Hepatic stellate cell (primary cell): Measurements from ENCODE around the gene DYNLT5.
"Not testable (repeated sequence)": the region's sequence is repeated elsewhere in the genome, so short reads cannot be mapped to it uniquely, and the experiment has no call there.

Experiments
- DNase-seq: peaks from one replicate; pipeline ENCODE4 v3.0.0; 2011; ENCODE audit warnings: low spot score

DYNLT5 gene

GRCh38 chr1:66750577-66750976, 1.7 kb upstream of the DYNLT5 start:
- DNase-seq: no peak

DNA sequence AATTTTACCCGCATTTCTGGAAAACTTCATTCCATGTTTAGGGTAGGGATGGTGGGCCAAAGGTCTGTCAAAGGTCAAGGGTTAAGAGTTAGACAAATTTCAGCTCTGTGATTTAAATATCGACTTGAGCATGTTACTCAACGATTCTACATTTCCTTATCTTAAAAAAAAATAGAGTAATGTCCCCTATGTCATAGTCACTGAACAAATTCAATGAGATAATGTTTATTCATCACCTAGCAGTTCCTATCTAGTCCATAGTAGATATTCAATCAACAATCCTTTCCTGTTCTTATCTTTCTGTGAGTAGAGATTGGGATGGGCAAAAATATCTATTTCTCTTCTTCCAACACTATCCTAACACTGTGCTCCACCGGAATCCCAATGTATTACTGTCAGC, 1.1 kb upstream of the DYNLT5 start:
- DNase-seq: no peak

DNA sequence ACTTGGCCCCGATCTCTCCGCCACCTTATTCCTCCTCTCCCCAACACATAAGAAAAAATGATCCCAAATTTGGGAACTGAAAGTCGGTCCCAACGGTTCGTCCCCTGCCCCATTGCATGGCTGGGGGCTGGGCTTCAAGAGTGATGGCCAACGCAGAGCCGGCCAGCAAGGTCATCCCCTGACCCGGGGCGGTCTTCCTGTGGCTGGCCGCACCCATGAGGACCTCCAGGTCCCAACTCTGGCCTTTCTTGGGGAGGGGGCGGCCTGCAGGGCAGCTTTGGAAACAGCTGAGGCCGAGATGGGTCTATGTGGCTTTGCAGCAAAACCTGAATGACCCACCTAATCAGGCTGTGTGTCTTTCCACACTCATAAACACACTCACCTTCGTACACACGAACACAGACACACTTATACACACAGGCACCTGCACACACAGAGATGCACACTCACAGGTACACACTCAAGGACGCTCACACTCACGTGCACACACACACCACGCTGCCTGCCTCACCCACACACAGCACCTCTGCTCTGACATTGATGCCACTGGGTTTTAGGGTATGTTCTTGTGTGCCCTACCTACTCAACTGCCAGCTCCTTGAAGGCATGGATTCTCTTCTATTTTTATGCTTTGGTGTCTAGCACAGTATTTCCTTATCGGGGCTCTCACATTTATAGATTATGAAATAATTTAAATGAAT, 562 bp downstream of the DYNLT5 start:
- DNase-seq: no peak

DNA sequence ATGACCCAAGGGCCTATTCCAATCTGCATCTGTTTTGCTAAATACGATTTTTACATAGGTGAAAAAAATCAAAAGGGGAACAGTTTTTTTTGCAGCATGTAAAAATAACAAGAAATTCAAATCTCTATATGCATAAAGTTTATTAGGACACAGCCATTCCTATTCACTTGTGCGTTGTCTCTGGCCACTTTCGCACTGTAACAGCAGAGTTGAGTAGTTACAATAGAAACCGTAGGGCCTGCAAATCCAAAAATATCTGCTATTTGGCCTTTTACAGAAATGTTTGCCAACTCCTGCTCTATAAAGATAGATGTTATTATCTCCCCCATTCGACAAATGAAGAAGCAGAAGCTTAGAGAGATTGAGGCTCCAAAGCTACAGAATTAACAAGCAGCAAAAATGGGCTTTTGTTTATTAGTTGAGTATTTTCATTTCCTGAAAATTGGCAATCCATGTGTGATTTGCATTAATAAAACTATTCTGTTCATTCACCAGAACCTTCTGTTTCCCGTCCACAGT, 5.5 kb downstream of the DYNLT5 start:
- DNase-seq: no peak

GRCh38 chr1:66758241-66758755, 6.0 kb downstream of the DYNLT5 start:
- no peak for DNase-seq

DNA sequence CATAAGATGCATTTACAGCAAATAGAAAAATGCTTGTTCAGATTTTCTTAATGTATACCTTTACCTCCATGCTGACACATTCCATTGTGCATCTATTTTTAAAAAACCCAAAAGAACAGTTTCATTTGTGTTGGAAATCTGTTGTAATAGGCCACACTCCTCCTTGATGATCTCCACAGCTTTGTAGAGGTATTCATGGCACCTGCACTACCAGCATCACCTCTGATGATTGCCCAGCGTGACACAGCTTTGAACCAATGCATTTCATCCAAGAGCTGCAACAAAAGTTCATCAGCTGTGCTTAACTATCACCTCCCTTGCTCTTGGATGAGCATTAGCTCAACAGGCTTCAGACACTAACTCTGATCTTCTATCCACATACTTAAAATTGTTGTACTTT, 8.2 kb downstream of the DYNLT5 start:
- DNase-seq: no peak

DNA sequence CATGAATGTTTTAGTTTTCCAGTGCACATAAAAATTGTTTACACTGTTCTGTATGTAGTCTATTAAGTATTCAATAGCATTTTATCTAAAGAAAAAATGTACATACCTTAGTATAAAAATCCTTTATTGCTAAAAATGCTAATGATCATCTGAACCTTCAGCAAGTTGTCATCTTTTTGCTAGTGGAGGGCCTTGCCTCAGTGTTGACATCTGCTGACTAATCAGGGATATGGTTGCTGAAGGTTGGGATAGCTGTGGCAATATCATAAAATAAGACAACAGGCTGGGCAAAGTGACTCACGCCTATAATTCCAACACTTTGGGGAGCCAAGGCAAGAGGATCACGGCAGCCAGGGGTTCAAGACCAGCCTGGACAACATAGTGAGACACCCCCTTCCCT, 9.0 kb downstream of the DYNLT5 start:
- DNase-seq: no peak

- DNase-seq: peak; percentile 21
Observed at GRCh38 chr1:66764994-66765578, 12.8 kb downstream of the DYNLT5 start.

- DNase-seq: no peak
Observed at GRCh38 chr1:66767626-66768025, 15.4 kb downstream of the DYNLT5 start.

GRCh38 chr1:66768965-66769364, 16.7 kb downstream of the DYNLT5 start:
- DNase-seq: no peak

DNA sequence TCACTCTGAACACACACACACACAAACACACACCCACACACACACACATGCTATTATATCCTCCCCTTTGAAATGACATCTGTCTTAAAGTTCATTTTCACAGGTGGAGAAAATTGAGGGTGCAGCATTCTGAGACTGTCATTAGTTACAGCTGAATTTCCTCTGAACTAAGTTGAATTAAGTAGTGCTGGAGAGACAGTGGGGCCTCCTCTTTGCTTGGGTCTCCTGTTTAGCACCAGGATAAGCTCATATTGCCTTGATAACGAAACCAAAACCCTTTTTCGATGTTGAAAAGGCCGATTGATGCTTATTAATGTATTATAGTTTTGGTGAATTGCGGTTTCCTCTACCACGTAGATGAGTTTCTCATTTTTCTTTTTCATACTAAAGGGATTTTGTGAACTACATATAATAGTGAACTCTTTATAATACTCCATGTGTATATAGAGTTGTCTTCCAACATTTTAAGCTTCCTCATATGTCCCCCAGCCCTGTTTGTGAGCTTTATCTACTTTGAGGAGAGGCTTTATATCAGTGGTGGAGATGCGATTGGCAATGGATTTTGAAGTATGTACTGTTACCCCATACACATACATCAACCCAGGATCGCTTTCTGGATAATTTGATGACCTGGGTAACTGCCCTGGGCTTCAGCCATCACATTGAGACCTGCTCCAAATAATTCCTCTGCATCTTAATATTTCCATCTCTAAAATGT, 17.4 kb downstream of the DYNLT5 start:
- DNase-seq: no peak

DNA sequence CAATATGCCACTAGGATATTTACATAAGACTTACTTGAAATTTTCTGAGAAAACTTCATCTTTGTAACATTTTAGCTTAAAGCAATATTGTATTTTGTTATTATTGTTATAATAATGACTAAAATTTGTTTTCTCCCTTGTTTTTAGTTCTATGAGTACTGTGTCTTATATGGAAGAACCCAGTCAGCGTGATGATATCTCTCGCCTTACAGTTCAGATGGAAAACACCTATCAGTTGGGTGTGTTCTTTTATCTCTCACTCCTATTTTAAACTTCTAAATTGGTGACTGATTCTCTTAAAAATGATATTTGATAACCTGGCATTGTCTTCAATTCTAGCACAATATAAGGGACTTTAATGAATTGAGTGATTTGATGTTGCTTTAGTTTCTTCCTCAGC, 18.0 kb downstream of the DYNLT5 start:
- no peak for DNase-seq

GRCh38 chr1:66770694-66771093, 18.4 kb downstream of the DYNLT5 start:
- no peak for DNase-seq

GRCh38 chr1:66773227-66773626, 21.0 kb downstream of the DYNLT5 start:
- DNase-seq: no peak

- DNase-seq: no peak
Observed at GRCh38 chr1:66774438-66774837, 22.2 kb downstream of the DYNLT5 start.

- DNase-seq: no peak
Observed at GRCh38 chr1:66775646-66776045, 23.4 kb downstream of the DYNLT5 start.

DNA sequence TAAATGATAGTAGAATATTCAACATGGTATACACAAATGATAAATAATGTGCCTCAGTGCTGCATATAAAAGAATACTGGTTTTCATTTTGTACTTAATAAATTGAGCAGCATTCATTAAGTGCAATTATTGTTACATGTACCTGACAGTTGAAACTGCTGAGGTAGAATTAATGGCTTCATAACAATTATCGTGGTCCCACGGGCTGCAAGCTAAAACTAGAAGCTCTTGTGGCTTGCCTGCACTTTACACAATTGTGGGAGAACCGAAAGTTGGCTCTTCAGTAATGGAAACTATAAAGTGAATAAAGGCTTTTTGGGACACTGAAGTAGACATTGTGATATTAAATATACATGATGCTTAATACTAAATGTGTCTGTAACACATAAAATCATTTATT, 25.6 kb downstream of the DYNLT5 start:
- DNase-seq: no peak

DNA sequence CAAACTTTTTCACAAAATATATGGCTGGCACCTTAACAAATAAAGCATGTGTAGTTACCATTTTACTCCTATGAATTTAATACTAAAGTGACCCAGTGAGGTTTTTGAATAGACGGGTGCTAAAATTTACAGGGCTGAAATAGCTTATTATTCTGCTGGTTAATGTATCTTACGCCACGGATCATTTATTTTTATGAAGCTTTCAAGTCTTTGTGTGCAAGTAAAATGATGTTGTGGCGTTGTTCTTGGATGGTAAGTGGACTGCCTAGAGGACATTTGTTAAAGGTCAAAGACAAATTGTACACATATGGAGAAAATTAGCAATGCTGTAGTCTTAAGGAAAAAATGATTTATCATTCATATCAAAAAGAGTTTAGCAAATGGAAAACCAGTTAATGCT, 26.0 kb downstream of the DYNLT5 start:
- DNase-seq: no peak

DNA sequence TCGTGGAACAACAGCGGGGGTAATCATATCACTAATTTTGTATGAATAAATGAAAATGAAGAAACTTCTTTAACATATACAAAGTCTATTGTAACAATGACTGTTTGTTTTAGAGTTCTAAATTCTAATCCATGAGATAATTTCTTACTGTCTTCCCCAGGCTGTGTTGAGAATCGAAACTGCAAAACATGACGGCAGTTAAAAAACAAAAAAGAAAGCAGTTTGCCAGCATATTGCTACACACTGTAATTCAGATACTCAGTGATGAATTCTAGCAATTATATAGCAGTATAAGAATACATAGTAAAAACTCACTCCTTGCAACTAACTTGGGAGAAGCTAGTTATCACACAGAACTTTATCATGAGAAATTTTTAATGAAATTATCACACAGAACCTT, 26.7 kb downstream of the DYNLT5 start:
- DNase-seq: no peak

DNA sequence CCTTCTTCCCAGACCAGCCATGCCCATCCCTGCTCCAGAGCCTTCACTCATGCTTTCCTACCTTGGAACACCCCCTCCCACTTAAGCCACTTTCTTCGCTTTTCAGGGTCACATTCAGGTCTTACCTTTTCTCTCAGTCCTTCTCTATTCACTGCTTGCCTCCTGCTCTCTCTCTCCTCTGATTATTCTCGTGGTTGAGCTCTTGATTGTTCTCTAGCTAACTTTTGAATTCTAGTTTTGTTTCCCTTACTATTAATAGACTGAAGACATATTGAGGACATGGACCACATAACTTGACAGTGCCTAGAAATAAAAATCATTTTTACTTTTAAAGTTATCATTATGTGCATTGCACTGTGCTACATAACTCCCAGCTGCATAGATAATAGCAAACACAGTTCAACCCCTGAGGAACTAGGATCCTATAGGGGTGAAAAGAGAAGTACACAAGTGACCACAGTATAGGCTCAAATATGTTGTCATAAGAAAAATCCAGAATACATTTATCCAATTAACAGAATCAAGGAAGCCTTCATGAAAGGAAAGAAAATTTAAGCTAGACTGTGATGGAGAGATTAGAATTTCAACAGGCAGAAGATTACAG, 27.3 kb downstream of the DYNLT5 start:
- no peak for DNase-seq

DNA sequence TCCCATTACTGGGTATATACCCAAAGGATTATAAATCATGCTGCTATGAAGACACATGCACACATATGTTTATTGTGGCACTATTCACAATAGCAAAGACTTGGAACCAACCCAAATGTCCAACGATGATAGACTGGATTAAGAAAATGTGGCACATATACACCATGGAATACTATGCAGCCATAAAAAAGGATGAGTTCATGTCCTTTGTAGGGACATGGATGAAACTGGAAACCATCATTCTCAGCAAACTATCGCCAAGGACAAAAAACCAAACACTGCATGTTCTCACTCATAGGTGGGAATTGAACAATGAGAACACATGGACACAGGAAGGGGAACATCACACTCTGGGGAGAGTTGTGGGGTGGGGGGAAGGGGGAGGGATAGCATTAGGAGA, 33.5 kb downstream of the DYNLT5 start:
- DNase-seq: not testable (repeated sequence)

GRCh38 chr1:66787641-66788040, 35.4 kb downstream of the DYNLT5 start:
- DNase-seq: no peak
